Gastroesophageal sphincter (tissue), 3 donors: ENCODE results near the gene CCDC83.

ENCODE experiments used
- CTCF ChIP-seq, 4 experiments: fragments of 200-600 bp in 2 of 4; fragments of 450-650 bp in 2 of 4; sonication (generic) in 1 of 4; IDR thresholded peaks; one replicate each; pipeline ENCODE4 v1.5.1; 2017 to 2019; ENCODE audit warnings: antibody characterized with exemption in 4 of 4, mild to moderate bottlenecking in 2 of 4, moderate library complexity in 2 of 4
- POLR2A ChIP-seq, 2 donors: fragments of 450-650 bp; IDR thresholded peaks; one replicate each; pipeline ENCODE4 v1.6.1; 2017; ENCODE audit warnings: antibody characterized with exemption in 2 of 2, mild to moderate bottlenecking in 2 of 2, moderate library complexity in 1 of 2
- POLR2AphosphoS5 ChIP-seq: sonication (generic); formaldehyde crosslinking; IDR thresholded peaks from one replicate; pipeline ENCODE4 v1.6.1; 2017; ENCODE audit warnings: antibody characterized with exemption

- TF ChIP-seq POLR2A (IDR thresholded peaks at IDR 0.05), result no peak
- TF ChIP-seq CTCF (IDR thresholded peaks at IDR 0.05), result no peak
- TF ChIP-seq POLR2AphosphoS5, result no peak
Observed at GRCh38 chr11:85829172-85829571, 26.0 kb upstream of the CCDC83 start.
